Muscle of leg (tissue), 11 donors: ENCODE measurements around the gene TMEM63C. TPM values are rescaled to one million over a fixed set of nuclear protein-coding genes. Genes with fewer than 3 reads are reported as not detected.
A peak's percentile ranks its signal among the peaks of the same experiment; 100 is the strongest.
"Not testable (repeated sequence)": the region's sequence is repeated elsewhere in the genome, so short reads cannot be mapped to it uniquely, and the experiment has no call there.

Source experiments
- DNase-seq: peaks from one replicate; pipeline ENCODE4 v3.0.0; 2013
- H3K27ac ChIP-seq: one replicate; pipeline ENCODE4 v1.5.1; 2013; ENCODE audit warnings: mild to moderate bottlenecking, low read length, control low read depth
- H3K27me3 ChIP-seq: one replicate; pipeline ENCODE4 v1.6.1; 2013; ENCODE audit warnings: low read length; ENCODE audit not compliant: control insufficient read depth, insufficient read depth
- H3K36me3 ChIP-seq: one replicate; pipeline ENCODE4 v1.6.1; 2013; ENCODE audit warnings: low read length; ENCODE audit not compliant: control insufficient read depth, insufficient read depth
- H3K4me1 ChIP-seq: one replicate; pipeline ENCODE4 v1.6.1; 2013; ENCODE audit warnings: low read length; ENCODE audit not compliant: control insufficient read depth, insufficient read depth
- H3K4me3 ChIP-seq: one replicate; pipeline ENCODE4 v1.5.1; 2013; ENCODE audit warnings: low read length, control low read depth
- H3K9me3 ChIP-seq: replicated peaks from 2 replicates; pipeline ENCODE4 v1.6.1; 2013; ENCODE audit warnings: low read depth, low read length; ENCODE audit not compliant: control insufficient read depth
- WGBS: methylation state at CpG from one replicate; pipeline ENCODE4 v1.1.5; 2013; ENCODE audit warnings: missing lambda C conversion rate; ENCODE audit not compliant: insufficient coverage; 5-methylcytosine and 5-hydroxymethylcytosine counted together
- polyA plus RNA-seq, 8 donors: library from polyadenylated mRNA; unstranded; fragments of 120-200 nt; gene quantifications; one replicate each; pipeline versions ENCODE4 v1.2.1 to v1.2.3, GENCODE V29; 2013; ENCODE audit warnings: inconsistent platforms in 1 of 8, low replicate concordance in 1 of 8; ENCODE audit not compliant: insufficient read length in 8 of 8, insufficient read depth in 1 of 8
- total RNA-seq: library from RNA; stranded (reverse); fragments of 120-200 nt; gene quantifications from one replicate; pipeline ENCODE4 v1.2.4, GENCODE V29; 2013

The TMEM63C gene
- total and polyA plus RNA-seq, 9 donors, result 0.71 to 5.2 (median 2.3) TPM

DNA sequence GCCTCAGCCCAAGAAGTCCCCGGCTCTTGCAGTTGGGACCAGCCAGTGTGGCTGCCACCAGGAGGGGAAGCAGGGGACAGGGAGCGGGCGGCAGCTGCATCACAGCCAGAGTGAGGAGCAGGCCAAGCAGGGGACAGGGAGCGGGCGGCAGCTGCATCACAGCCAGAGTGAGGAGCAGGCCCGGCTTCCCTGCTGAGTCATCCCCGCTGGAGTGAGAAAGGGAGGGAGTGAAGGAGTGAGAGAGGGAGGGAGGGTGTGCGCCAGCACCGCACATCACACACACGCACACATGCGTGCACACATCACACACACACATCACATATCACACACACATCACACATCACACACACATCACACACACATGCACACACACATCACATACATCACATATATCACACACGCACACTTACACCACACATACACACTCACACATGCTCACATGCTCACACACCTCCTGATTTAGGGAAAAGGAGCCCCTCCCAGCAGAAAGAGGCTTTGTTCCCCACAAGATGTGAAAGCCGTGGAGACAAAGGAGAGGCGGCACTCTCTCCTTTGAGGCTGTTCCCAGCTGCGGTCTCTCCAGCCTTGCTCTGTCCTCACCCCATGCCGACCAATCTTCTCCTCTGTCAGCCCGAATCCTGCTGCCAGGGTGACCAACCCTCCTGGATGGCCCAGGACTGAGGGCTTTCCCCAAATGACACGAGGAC lies 23.3 kb upstream of the TMEM63C start:
- no peak overlapping the region for H3K27ac ChIP-seq
- no peak overlapping the region for H3K4me3 ChIP-seq
- peaks cover 15% of the 10 kb centered on the region for H3K4me1 ChIP-seq
- peaks cover 12% of the 10 kb centered on the region for H3K27me3 ChIP-seq
- 8% methylated on average over 12 of the region's 18 CpGs for WGBS
- H3K9me3 ChIP-seq, result no peaks in the 10 kb centered on the region
- no peaks in the 10 kb centered on the region for H3K36me3 ChIP-seq
- peak; percentile 47 for DNase-seq

DNA sequence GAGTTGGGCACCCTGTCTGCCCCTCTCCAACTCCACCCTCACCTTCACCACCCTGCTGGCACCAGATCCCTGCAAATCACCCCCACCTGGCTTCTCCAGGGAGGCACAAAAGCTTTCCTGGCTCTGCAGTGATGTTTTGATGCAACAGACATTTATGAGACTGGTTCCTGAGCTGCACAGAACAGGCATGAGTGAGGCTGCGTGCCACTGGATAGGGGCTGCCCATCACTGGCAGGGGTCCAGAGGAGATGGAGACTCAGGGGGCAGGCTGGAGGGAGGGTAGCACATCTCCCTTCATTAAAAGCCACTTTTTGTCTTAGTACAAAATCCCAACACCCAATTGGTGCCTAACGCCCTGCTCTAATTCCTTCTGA lies 22.7 kb upstream of the TMEM63C start:
- H3K4me1 ChIP-seq, result peaks cover 15% of the 10 kb centered on the region
- no CpG with 5 or more reads among the region's 2 CpGs for WGBS
- no peak for DNase-seq
- H3K27me3 ChIP-seq, result peaks cover 9% of the 10 kb centered on the region
- no peak overlapping the region for H3K27ac ChIP-seq
- H3K9me3 ChIP-seq, result no peaks in the 10 kb centered on the region
- no peak overlapping the region for H3K4me3 ChIP-seq
- no peaks in the 10 kb centered on the region for H3K36me3 ChIP-seq

DNA sequence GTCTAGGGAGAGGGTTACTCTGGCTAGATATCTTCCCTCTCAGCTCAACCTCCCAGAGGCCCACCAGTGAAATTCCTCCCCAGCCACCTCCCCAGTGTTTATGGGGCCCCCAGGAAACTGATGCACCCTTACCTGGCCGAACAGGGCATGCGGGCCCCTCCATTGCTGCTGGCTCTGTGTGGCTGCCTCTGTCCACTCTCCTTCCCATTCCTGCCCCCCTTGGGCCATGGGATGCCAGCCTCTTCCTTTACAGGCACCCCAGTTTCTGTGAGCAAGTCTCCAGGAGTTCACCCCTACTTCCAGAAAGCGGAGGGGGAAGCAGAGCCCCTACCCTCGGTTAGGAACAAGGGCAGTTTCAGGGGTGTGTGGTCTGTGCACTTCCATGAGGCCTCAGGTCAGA lies 20.6 kb upstream of the TMEM63C start:
- Histone ChIP-seq H3K27ac (no peak overlapping the region), H3K27me3 (peaks cover 4% of the 10 kb centered on the region), H3K9me3 (no peaks in the 10 kb centered on the region), H3K4me1 (peaks cover 12% of the 10 kb centered on the region), H3K4me3 (no peak overlapping the region), H3K36me3 (no peaks in the 10 kb centered on the region)
- WGBS, result 86% methylated on average over 2 of the region's 4 CpGs
- DNase-seq, result no peak

DNA sequence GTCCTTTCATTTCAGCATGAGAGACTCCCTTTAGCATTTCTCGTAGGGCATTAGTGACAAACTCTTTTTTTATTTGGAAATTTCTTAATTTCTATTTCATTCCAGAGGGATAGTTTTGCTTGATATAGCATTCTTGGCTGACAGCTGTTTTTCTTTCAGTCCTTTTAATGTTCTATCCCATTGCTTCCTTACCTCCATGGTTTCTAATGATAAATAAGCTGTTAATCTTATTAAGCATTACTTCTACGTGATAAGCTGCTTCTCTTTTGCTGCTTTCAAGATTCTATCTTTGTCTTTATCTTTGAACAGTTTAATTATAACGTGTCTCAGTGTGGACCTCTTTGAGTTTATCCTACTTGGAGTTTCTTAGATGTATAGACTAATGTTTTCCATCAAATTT lies 11.6 kb upstream of the TMEM63C start:
- no peaks in the 10 kb centered on the region for H3K36me3 ChIP-seq
- no peak overlapping the region for H3K4me3 ChIP-seq
- peaks cover 8% of the 10 kb centered on the region for H3K9me3 ChIP-seq
- no CpG with 5 or more reads among the region's 3 CpGs for WGBS
- no peaks in the 10 kb centered on the region for H3K27me3 ChIP-seq
- no peak for DNase-seq
- no peak overlapping the region for H3K27ac ChIP-seq
- no peaks in the 10 kb centered on the region for H3K4me1 ChIP-seq

GRCh38 chr14:77172916-77173315 lies 8.7 kb upstream of the TMEM63C start:
- no peaks in the 10 kb centered on the region for H3K36me3 ChIP-seq

DNA sequence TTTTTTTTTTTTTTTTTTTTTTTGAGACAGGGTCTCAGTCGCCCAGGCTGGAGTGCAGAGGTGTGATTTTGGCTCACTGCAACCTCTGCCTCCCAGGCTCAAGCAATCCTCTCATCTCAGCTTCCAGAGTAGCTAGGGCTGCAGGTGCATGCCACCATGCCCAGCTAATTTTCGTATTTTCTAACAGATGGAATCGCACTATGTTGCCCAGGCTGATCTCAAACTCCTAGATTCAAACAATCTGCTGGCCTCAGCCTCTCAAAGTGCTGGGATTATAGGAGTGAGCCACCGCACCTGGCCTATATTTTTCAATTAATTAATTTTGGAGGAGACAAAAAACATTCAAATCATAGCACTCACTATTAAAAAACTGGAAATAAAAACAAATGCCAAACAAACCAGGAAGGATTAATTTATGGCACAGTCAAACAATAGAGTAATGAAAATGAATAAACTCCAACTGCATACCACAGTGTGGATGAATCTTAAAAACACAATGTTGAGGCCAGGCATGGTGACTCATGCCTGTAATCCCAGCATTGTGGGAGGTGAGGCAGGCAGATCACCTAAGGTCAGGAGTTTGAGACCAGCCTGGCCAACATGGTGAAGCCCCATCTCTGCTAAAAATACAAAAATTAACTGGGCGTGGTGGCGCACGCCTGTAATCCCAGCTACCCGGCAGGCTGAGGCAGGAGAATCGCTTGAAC lies 7.5 kb upstream of the TMEM63C start:
- H3K27me3 ChIP-seq, DNase-seq, H3K9me3 ChIP-seq, H3K36me3 ChIP-seq, H3K4me3 ChIP-seq, H3K27ac ChIP-seq, H3K4me1 ChIP-seq: not testable (repeated sequence)
- WGBS, result 60% methylated on average over 1 of the region's 9 CpGs

More at GRCh38 chr14:77172916-77173315, 8.7 kb upstream of the TMEM63C start:
- WGBS, result 46% methylated on average over 2 of the region's 5 CpGs
- no peak overlapping the region for H3K27ac ChIP-seq
- no peak overlapping the region for H3K4me3 ChIP-seq
- peaks cover 8% of the 10 kb centered on the region for H3K9me3 ChIP-seq
- H3K4me1 ChIP-seq, result no peaks in the 10 kb centered on the region
- DNase-seq, result no peak
- no peaks in the 10 kb centered on the region for H3K27me3 ChIP-seq

DNA sequence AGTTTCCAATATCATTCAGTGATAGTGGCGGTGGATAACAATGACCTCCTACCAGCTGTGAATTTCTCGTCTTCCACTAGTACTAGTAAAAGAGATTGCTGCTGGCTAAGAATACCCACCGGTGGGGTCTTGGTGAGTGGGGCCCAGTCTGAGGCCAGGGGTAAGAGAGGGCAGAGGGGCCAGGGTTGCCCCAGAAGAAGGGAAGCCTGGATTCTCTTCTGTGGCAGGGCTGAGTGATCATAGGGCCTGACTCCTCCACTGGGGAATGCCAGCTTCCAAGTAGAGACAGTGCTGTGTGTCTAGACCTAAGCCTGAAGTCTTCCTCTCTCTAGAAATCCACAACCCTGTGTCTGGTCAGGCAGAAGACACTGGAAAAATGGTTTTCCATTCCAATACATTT lies 5.8 kb upstream of the TMEM63C start:
- no peak overlapping the region for H3K27ac ChIP-seq
- WGBS, result no CpG with 5 or more reads among the region's 3 CpGs
- peaks cover 3% of the 10 kb centered on the region for H3K27me3 ChIP-seq
- no peak for DNase-seq
- no peak overlapping the region for H3K4me3 ChIP-seq
- no peaks in the 10 kb centered on the region for H3K4me1 ChIP-seq
- no peaks in the 10 kb centered on the region for H3K36me3 ChIP-seq
- no peaks in the 10 kb centered on the region for H3K9me3 ChIP-seq

DNA sequence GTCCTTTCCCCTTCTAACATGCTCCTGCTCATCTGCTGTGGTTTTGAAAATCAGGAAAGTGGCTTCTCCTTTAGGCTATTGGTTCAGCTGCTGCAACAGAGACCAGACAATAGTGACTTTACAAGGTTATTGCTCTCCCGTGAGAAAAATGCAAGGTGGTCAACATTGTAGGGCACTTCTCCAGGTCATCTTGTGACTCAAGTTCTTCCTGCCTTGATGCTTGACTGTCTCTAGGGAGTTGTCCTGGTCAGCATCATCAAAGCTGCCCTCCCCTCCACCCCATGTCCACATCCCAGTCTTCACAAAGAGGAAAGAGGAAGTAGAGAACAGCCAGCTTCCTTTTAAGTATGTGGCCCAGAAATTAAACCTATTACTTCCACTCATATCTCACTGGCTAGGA lies 3.9 kb upstream of the TMEM63C start:
- WGBS, result no CpG with 5 or more reads among the region's 1 CpG
- H3K4me1 ChIP-seq, result peaks cover 15% of the 10 kb centered on the region
- H3K9me3 ChIP-seq, result no peaks in the 10 kb centered on the region
- peak; percentile 30 for DNase-seq
- no peak overlapping the region for H3K4me3 ChIP-seq
- H3K36me3 ChIP-seq, result no peaks in the 10 kb centered on the region
- H3K27ac ChIP-seq, result no peak overlapping the region
- peaks cover 17% of the 10 kb centered on the region for H3K27me3 ChIP-seq

GRCh38 chr14:77178656-77179055 lies 2.9 kb upstream of the TMEM63C start:
- DNase-seq, result no peak
- Histone ChIP-seq H3K9me3 (no peaks in the 10 kb centered on the region), H3K27me3 (peaks cover 22% of the 10 kb centered on the region), H3K4me1 (peaks cover 15% of the 10 kb centered on the region), H3K36me3 (no peaks in the 10 kb centered on the region), H3K4me3 (no peak overlapping the region), H3K27ac (no peak overlapping the region)
- WGBS, result no CpG with 5 or more reads among the region's 3 CpGs

DNA sequence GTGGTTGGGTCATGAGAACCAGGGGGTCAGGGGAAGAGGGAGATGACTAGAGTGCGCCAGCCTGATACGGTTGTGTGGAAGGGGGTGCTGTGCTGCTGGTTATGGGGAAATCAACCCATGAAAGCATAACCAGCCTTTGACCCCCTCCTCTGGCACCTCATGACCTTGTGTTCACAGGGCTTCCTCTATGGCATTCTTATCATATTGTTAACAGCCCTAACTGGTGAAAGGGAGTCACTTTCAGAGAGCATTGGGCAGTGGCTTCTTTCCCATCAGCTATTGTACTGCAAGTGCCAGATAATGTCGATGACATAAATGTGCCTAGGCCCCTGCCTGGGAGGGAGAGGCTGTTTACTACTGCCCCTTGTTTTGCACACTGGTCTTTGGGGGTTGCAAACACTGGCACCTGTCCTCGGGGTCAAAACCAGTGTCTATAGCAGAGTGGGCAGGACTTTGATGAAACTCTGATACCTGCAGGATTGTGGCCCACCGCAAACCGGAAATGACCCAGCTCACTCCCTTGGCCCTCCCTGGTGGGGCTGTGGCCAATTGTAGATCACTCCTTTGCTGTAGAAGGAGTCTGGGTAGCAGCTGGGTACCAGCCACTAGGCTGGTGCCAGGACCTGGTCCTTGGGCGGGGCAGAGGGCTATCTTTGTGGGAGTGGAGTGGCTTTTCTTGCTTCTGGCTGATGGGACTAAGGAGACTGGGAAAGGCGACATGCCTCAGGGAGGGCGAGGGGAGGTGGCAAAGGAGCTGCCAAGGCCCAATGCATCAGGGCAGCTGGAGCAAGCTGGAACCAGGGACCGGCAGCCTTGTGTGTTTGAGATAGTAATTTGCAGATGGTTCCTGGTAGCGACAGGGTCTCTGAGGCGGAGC lies 634 bp upstream of the TMEM63C start:
- H3K27me3 ChIP-seq, result peaks cover 24% of the 10 kb centered on the region
- H3K36me3 ChIP-seq, result no peaks in the 10 kb centered on the region
- no peak overlapping the region for H3K27ac ChIP-seq
- no peak for DNase-seq
- peak overlapping the region; percentile 37 for H3K4me3 ChIP-seq
- 17% methylated on average over 10 of the region's 12 CpGs for WGBS
- H3K9me3 ChIP-seq, result no peaks in the 10 kb centered on the region
- peaks cover 19% of the 10 kb centered on the region for H3K4me1 ChIP-seq
